Mesenchymal stem cell (in vitro differentiated cells and primary cell): Measurements from ENCODE around the gene NPHP4.
"Not testable (repeated sequence)": the region's sequence is repeated elsewhere in the genome, so short reads cannot be mapped to it uniquely, and the experiment has no call there.

Experiments used
- DNase-seq: peaks from one replicate; pipeline ENCODE4 v3.0.0-alpha.2; 2013
- H2AFZ ChIP-seq: one replicate; pipeline ENCODE4 v1.6.1; 2013; ENCODE audit warnings: low read depth, mild to moderate bottlenecking, control low read depth, inconsistent platforms, low read length, moderate library complexity
- H2AK5ac ChIP-seq: 2 replicates; pipeline ENCODE4 v1.6.1; 2013; ENCODE audit warnings: low read length, moderate library complexity, mild to moderate bottlenecking, inconsistent platforms; ENCODE audit not compliant: severe bottlenecking
- H2BK120ac ChIP-seq: one replicate; pipeline ENCODE4 v1.6.1; 2013; ENCODE audit warnings: low read depth, mild to moderate bottlenecking, inconsistent platforms, low read length, moderate library complexity
- H2BK12ac ChIP-seq, 2 experiments: one replicate each; pipeline ENCODE4 v1.6.1; 2013; ENCODE audit warnings: inconsistent platforms in 2 of 2, low read length in 2 of 2, mild to moderate bottlenecking in 2 of 2, moderate library complexity in 2 of 2, control low read depth in 1 of 2
- H2BK15ac ChIP-seq: one replicate; pipeline ENCODE4 v1.6.1; 2013; ENCODE audit warnings: mild to moderate bottlenecking, low read depth, inconsistent platforms; ENCODE audit not compliant: poor library complexity, severe bottlenecking
- H2BK5ac ChIP-seq: 2 replicates; pipeline ENCODE4 v1.6.1; 2013; ENCODE audit warnings: low read depth, mild to moderate bottlenecking, low read length, control low read depth, inconsistent platforms; ENCODE audit not compliant: poor library complexity, severe bottlenecking
- H3K14ac ChIP-seq, 2 experiments: one replicate each; pipeline ENCODE4 v1.6.1; 2013; ENCODE audit warnings: inconsistent platforms in 2 of 2, low read length in 2 of 2, control low read depth in 1 of 2, mild to moderate bottlenecking in 1 of 2, moderate library complexity in 1 of 2
- H3K18ac ChIP-seq, 2 experiments: one replicate each; pipeline ENCODE4 v1.6.1; 2013; ENCODE audit warnings: inconsistent platforms in 2 of 2, low read length in 2 of 2, control low read depth in 1 of 2, low read depth in 1 of 2, mild to moderate bottlenecking in 1 of 2
- H3K23ac ChIP-seq, 2 experiments: one replicate each; pipeline ENCODE4 v1.6.1; 2013; ENCODE audit warnings: inconsistent platforms in 2 of 2, low read length in 2 of 2, mild to moderate bottlenecking in 2 of 2, moderate library complexity in 2 of 2, control low read depth in 1 of 2
- H3K27ac ChIP-seq: 2 replicates; pipeline ENCODE4 v1.5.1; 2013; ENCODE audit warnings: mild to moderate bottlenecking, moderate library complexity, low read length, control low read depth, inconsistent platforms; ENCODE audit not compliant: poor library complexity, severe bottlenecking
- H3K27me3 ChIP-seq, 2 experiments: 2 replicates each; pipeline versions ENCODE4 v1.6.1 to v1.7.0; 2013; ENCODE audit warnings: low read length in 2 of 2, mild to moderate bottlenecking in 2 of 2, moderate library complexity in 2 of 2, control low read depth in 1 of 2, inconsistent platforms in 1 of 2; ENCODE audit not compliant: control insufficient read depth in 1 of 2, insufficient read depth in 1 of 2
- H3K36me3 ChIP-seq, 2 experiments: 2 replicates each; pipeline versions ENCODE4 v1.6.1 to v1.7.0; 2013; ENCODE audit warnings: low read length in 2 of 2, control low read depth in 1 of 2, inconsistent platforms in 1 of 2, low read depth in 1 of 2, mild to moderate bottlenecking in 1 of 2; ENCODE audit not compliant: insufficient read depth in 2 of 2, control insufficient read depth in 1 of 2
- H3K4ac ChIP-seq, 2 experiments: one replicate each; pipeline ENCODE4 v1.6.1; 2013; ENCODE audit warnings: inconsistent platforms in 2 of 2, low read length in 2 of 2, mild to moderate bottlenecking in 2 of 2, moderate library complexity in 2 of 2, control low read depth in 1 of 2, low read depth in 1 of 2
- H3K4me1 ChIP-seq: 2 replicates; pipeline ENCODE4 v1.6.1; 2013; ENCODE audit warnings: low read depth, low read length, control low read depth; ENCODE audit not compliant: control insufficient read depth, insufficient read depth
- H3K4me2 ChIP-seq: 2 replicates; pipeline ENCODE4 v1.6.1; 2013; ENCODE audit warnings: low read length, mild to moderate bottlenecking, inconsistent platforms; ENCODE audit not compliant: poor library complexity, severe bottlenecking
- H3K4me3 ChIP-seq, 2 experiments: 2 replicates each; pipeline versions ENCODE4 v1.5.1 to v1.7.0; 2013; ENCODE audit warnings: low read length in 2 of 2, mild to moderate bottlenecking in 2 of 2, control low read depth in 1 of 2, low read depth in 1 of 2; ENCODE audit not compliant: insufficient read depth in 1 of 2
- H3K79me1 ChIP-seq: replicated peaks from 2 replicates; pipeline ENCODE4 v1.6.1; 2013; ENCODE audit warnings: mild to moderate bottlenecking, control low read depth, low read length, inconsistent platforms; ENCODE audit not compliant: poor library complexity, severe bottlenecking
- H3K9ac ChIP-seq: 2 replicates; pipeline ENCODE4 v1.7.0; 2013; ENCODE audit warnings: mild to moderate bottlenecking, low read length, moderate library complexity
- H3K9me3 ChIP-seq: 2 replicates; pipeline ENCODE4 v1.7.0; 2013; ENCODE audit warnings: mild to moderate bottlenecking, low read length; ENCODE audit not compliant: control insufficient read depth
- H4K8ac ChIP-seq: one replicate; pipeline ENCODE4 v1.6.1; 2013; ENCODE audit warnings: inconsistent platforms, mild to moderate bottlenecking, low read length, moderate library complexity
- H4K91ac ChIP-seq: one replicate; pipeline ENCODE4 v1.6.1; 2013; ENCODE audit warnings: mild to moderate bottlenecking, low read length, inconsistent platforms
- WGBS: methylation state at CpG from one replicate; pipeline ENCODE4 v1.1.7; 2013; ENCODE audit warnings: mixed read lengths; 5-methylcytosine and 5-hydroxymethylcytosine counted together

Gene NPHP4

DNA sequence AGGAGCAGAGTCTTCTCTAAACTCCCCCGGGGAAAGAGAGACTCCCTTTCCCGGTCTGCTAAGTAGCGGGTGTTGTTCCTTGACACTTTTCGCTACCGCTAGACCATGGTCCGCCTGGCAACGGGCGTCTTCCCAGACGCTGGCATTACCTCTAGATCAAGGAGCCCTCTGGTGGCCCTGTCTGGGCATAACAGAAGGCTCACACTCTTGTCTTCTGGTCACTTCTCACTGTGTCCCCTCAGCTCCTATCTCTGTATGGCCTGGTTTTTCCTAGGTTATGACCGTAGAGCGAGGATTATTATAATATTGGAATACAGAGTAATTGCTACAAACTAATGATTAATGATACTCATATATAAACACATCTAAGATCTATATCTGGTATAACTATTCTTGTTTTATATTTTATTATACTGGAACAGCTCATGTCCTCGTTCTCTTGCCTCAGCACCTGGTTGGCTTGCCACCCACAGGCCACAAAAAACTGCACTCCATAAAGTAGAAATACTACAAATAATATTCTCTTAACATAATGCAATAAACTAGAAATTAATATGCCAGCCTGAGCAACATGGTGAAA, 98.4 kb downstream of the NPHP4 start:
- H3K4ac ChIP-seq, H2AK5ac ChIP-seq, H2BK120ac ChIP-seq, H3K4me2 ChIP-seq, H4K8ac ChIP-seq, H2AFZ ChIP-seq, H3K23ac ChIP-seq, H3K36me3 ChIP-seq, H3K9ac ChIP-seq, H3K27ac ChIP-seq, H3K18ac ChIP-seq, H4K91ac ChIP-seq, H3K79me1 ChIP-seq, H2BK12ac ChIP-seq, H3K14ac ChIP-seq, H3K9me3 ChIP-seq, H2BK15ac ChIP-seq, H2BK5ac ChIP-seq, H3K27me3 ChIP-seq, H3K4me3 ChIP-seq: not testable (repeated sequence)
- peaks cover 23% of the 10 kb centered on the region for H3K4me1 ChIP-seq
- 80% methylated on average over 9 of the region's 12 CpGs for WGBS
- peak; percentile 6 for DNase-seq

DNA sequence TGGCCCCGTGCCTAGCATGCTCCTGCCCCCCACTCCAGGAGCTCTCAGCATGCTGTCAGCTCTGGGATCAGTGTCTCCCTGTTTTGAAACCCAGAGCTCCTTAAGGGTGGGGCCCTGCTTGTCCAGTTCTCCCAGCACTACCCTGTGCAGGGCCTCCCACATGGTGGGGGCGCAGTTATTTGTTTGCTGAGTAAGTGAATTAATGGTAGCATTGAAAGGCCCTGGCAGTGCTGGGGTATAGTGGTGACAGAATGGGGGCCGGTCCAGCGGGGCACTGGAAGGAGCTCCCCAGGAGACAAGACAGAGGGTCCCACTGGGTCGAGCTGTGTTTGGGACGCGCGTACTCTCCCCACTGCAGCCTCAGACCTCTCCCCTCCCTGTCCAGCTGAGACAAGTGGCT, 99.9 kb downstream of the NPHP4 start:
- Histone ChIP-seq H2BK12ac (no peak overlapping the region), H4K91ac (no peak overlapping the region), H2BK120ac (no peak overlapping the region), H3K36me3 (peaks cover 6% of the 10 kb centered on the region in 2 experiments), H3K4me1 (peaks cover 31% of the 10 kb centered on the region), H2BK15ac (no peak overlapping the region), H3K4me2 (no peak overlapping the region), H3K9ac (no peak overlapping the region), H3K23ac (no peak overlapping the region), H4K8ac (no peak overlapping the region), H3K4ac (no peak overlapping the region), H2BK5ac (no peak overlapping the region), H3K27me3 (no peaks in the 10 kb centered on the region), H3K79me1 (no peaks in the 10 kb centered on the region), H3K9me3 (no peaks in the 10 kb centered on the region), H2AFZ (no peak overlapping the region), H3K18ac (no peak overlapping the region), H3K27ac (no peak overlapping the region), H3K4me3 (no peak overlapping the region), H2AK5ac (no peak overlapping the region), H3K14ac (no peak overlapping the region)
- WGBS: 80% methylated on average over 8 of the region's 8 CpGs
- DNase-seq: no peak

DNA sequence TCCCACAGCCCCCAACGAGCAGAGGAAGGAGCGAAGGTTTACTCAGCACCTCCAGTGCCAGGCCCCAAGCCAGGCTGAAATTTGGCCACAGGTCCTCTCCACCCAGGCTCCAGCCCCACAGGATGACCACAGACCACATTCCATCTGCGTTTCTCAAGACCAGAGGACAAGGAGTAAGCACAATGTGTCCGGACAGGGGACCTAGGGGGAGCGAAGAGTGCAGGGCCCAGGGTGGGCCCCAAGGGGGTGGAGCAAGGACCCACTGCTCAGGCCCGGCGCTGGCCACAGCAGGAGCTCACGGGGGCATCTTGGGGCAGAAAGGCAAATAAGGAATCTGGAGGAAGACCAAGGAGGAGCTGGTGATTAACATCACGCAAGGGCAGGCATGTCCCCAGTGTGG, 100.5 kb downstream of the NPHP4 start:
- Histone ChIP-seq H3K4ac (no peak overlapping the region), H3K27me3 (no peaks in the 10 kb centered on the region), H3K14ac (no peak overlapping the region), H3K4me1 (peaks cover 35% of the 10 kb centered on the region), H4K8ac (no peak overlapping the region), H3K9ac (no peak overlapping the region), H3K4me2 (no peak overlapping the region), H2BK15ac (no peak overlapping the region), H2BK12ac (no peak overlapping the region), H2AFZ (no peak overlapping the region), H3K18ac (peak overlapping the region in 1 of 2 experiments; percentile 11), H3K23ac (no peak overlapping the region), H2AK5ac (no peak overlapping the region), H2BK120ac (no peak overlapping the region), H3K27ac (no peak overlapping the region), H3K36me3 (peaks cover 4 to 11% of the 10 kb centered on the region in 2 experiments), H3K4me3 (no peak overlapping the region), H3K9me3 (no peaks in the 10 kb centered on the region), H4K91ac (no peak overlapping the region), H3K79me1 (no peaks in the 10 kb centered on the region), H2BK5ac (no peak overlapping the region)
- DNase-seq: no peak
- 78% methylated on average over 9 of the region's 9 CpGs for WGBS

DNA sequence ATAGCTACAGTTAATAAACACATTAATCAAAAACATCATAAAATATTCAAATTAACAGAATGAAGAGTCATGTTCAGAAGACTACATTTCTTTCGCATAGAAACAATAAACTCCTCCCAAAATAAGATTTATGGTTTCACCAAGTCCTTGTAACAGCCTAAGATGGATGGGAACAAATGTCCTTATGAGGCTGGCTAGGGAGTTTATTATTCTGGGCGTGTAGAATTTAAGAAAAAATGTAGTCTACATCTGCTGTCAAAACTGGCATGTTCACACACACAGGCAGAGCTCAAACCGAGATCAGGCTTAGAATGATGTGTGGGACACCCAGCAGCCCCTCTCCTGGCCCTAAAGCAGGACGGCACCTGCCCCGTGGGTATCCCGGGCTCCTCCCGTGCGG, 101.1 kb downstream of the NPHP4 start:
- Histone ChIP-seq H4K8ac (no peak overlapping the region), H2BK15ac (no peak overlapping the region), H2AK5ac (no peak overlapping the region), H3K9ac (no peak overlapping the region), H3K36me3 (peaks cover 8 to 11% of the 10 kb centered on the region in 2 experiments), H2BK12ac (no peak overlapping the region), H3K27me3 (no peaks in the 10 kb centered on the region), H3K18ac (no peak overlapping the region), H3K23ac (no peak overlapping the region), H3K4ac (no peak overlapping the region), H2BK5ac (no peak overlapping the region), H3K4me3 (no peak overlapping the region), H4K91ac (no peak overlapping the region), H3K4me1 (peaks cover 35% of the 10 kb centered on the region), H2BK120ac (no peak overlapping the region), H3K9me3 (no peaks in the 10 kb centered on the region), H3K79me1 (no peaks in the 10 kb centered on the region), H3K27ac (no peak overlapping the region), H2AFZ (no peak overlapping the region), H3K14ac (no peak overlapping the region), H3K4me2 (no peak overlapping the region)
- no peak for DNase-seq
- WGBS: 92% methylated on average over 7 of the region's 8 CpGs
